GM23248 (cell line): ENCODE data around the gene PEX7.

Experiments
- EZH2 ChIP-seq: fragments of 200-600 bp; sonication (generic); IDR thresholded peaks from 2 replicates; pipeline ENCODE4 v1.6.1; 2018; ENCODE audit warnings: antibody characterized with exemption, mild to moderate bottlenecking; ENCODE audit not compliant: insufficient read depth, poor library complexity, severe bottlenecking
- EZH2phosphoT487 ChIP-seq: fragments of 200-600 bp; sonication (generic); IDR thresholded peaks from 2 replicates; pipeline ENCODE4 v1.6.1; 2018; ENCODE audit warnings: antibody characterized with exemption, moderate library complexity, mild to moderate bottlenecking, low read depth; ENCODE audit not compliant: insufficient read depth

DNA sequence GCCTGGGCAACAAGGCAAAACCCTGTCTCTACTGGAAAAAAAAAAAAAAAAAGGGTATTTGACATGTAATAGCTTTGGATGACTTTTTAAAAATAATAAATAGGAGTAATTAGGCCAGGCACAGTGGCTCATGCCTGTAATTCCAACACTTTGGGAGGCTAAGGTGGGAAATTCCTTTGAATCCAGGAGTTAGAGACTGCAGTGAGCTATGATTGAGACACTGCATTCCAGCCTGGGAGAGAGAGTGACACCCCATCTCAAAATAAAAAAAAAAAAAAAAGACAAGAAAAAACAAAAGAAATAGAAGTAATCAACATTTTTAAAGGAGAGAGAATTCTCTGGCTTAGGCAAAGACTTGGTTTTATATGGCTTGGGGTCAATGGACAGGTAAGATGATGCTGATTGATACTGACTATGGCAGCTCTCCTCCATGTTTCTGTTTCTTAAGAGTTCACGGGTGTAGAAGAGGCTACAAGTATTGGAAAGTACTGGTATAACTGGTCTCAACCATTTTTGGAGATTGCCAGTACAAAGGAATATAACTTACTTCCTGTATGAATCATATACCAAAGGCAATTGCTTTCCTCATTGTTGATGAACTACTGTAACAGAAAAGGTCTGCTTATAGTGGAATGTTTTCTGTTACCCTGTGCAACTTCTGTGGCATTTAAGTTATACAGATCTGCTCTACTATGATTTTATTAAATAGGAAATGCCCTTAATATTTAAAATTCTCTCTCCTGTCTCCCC, 40.2 kb upstream of the PEX7 start:
- TF ChIP-seq EZH2 (no peak), EZH2phosphoT487 (no peak)
